ENCODE data around the gene RRAGC. TPM values are rescaled to one million over a fixed set of nuclear protein-coding genes. Genes with fewer than 3 reads are reported as not detected.

Gene RRAGC
- total RNA-seq, result 16.3 and 28.2 TPM in 2 replicates

GRCh38 chr1:38859561-38860453 lies at the start of gene RRAGC:
Gene RRAGC (minus strand): TSS chr1:38859772. CDS start chr1:38859646, 126 bp downstream.

GRCh38 chr1:38881487-38881886 lies 21.9 kb upstream of the RRAGC start, which contains the start of gene GJA9:
Gene GJA9 (minus strand): TSS chr1:38881587. CDS start chr1:38876098, 5,489 bp downstream.

GRCh38 chr1:38873027-38873969 lies 13.7 kb upstream of the RRAGC start, which contains the start of gene MYCBP:
Gene MYCBP (minus strand): TSS chr1:38873348. CDS start chr1:38873305, 43 bp downstream.

Small RNAs within 50 kb of the gene (small RNA-seq; reads per million reads assigned to genes)
- not detected for gene GJA9-MYCBP

Other genes starting within 250 kb of the RRAGC start
- 8.2 and 11.7 TPM in 2 replicates for gene MYCBP, start 13.6 kb upstream of the RRAGC start, total RNA-seq
- not detected in 2 replicates for gene GJA9, start 21.8 kb upstream of the RRAGC start, total RNA-seq
- 0.10 TPM in 1 of 2 replicates, not detected in the other for gene RHBDL2, start 82.1 kb upstream of the RRAGC start, total RNA-seq
- 48.0 and 49.8 TPM in 2 replicates for gene AKIRIN1, start 131.5 kb upstream of the RRAGC start, total RNA-seq
- gene NDUFS5, start 166.6 kb upstream of the RRAGC start, total RNA-seq, result 294 and 435 TPM in 2 replicates